GM18520 (cell line): Measurements from ENCODE around the gene DGKI.

Source experiments
- ATAC-seq: cut with Tn5 transposase; IDR thresholded peaks from one replicate; pipeline ENCODE4 v1.9.1; 2021; ENCODE audit not compliant: unreplicated experiment

DGKI gene

DNA sequence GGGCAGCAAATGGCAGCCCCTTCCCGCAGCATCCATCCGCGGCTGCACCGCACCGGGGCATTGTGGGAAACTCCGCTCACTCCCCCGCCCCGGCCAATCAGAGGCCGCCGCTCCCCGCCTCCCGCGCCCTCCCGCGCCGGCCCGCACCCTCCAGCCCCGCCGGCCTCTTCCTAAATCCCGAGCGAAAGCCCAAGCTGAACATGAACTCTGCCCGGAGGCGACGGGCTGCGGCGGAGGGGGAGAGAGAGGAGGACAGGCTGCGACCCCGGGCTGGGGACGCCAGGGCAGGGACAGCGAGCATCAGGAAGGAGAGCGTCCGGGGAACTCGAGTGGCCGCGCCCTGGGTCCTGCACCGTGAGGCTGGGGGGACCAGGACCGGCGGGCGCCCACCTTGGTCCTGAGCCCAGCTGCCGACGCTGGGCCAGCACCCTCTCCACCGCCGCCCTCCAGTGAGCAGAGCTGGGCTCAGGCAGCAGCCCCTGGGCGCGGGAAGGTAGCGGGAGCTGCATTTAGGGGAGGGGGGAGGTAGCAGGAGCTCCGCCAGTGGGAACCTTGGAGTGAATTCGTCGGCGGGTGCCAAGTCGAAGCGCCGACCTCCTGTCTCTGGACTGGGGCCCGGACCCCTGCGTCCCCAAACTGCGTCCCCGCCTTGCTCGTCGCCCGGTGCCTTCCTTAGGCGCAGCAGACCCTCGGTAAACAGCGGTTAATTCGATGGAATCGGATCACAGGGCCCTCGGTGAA is at the start of gene DGKI:
Gene DGKI (minus strand): TSS at position 148 of the 741 bp plus-strand sequence.
- no peak for ATAC-seq

DNA sequence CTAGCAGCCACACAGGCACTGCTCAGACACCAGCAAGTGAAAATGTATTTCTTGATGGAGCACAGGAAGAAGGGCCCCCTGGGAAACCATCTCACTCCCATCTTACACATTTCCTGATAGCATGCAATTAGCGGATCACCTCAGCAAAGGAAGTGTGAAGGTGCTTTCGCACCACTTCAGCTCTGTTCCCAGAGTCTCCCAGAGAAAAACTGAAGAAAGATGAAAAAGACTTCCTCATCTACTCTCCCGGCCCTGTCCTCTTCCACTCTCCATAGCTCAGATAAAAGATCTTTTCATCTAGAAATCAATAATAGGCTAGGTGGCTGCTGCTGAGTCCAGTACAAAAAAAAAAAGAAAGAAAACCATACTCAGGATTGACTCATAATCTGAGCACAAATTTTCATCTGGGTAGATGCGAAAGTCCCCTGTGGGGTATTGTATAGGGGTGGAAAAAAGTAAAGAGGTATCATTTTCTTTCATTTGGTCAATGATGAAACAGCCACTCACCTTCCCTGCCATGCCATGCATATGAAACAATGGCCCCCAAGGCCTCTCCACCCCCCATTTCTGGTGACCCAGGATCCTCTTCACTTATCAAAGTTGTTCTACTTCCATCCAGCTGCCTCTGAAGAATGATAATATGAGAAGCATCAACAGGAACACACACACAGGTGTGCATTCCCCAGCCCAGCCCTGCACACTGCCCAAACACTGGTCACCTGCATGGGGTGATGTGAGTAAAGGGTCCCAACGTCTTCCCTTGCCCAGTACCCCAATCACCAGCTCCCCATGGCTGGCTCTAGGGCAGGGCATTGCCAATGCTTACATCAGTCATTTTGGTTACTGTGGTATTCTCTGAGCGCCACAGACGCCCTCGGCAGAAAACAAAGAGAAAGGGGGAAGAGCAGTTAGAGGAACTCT is 48.8 kb upstream of the DGKI start:
- peak; percentile 74 for ATAC-seq

DNA sequence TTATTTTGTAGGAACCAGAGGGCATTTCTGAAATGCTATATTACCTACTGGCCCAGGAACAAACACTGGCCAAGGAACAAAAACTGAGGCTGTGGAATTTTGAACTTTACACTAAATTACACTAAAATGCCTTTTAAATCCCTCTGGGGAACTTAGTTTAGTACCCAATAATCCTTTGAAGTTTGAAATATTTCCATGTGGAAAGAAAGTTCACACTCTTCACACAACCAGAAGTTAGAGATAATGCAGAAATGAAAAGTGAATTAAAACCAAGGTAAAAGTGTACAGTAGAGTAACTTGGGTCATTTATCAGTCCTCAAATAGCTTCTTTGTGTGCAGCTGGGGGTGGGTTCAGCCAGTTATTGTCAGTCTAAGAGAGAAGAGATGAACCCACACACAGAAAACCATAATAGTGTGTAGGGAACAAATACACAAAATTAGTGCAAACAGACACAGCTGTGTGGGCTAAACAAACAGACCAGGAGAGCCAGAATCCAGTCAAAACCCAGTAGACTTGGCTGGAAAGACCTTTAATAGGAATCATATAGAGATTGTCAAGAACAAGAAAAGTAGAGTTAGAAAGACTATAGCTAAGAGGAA is 46.5 kb upstream of the DGKI start:
- ATAC-seq: no peak

DNA sequence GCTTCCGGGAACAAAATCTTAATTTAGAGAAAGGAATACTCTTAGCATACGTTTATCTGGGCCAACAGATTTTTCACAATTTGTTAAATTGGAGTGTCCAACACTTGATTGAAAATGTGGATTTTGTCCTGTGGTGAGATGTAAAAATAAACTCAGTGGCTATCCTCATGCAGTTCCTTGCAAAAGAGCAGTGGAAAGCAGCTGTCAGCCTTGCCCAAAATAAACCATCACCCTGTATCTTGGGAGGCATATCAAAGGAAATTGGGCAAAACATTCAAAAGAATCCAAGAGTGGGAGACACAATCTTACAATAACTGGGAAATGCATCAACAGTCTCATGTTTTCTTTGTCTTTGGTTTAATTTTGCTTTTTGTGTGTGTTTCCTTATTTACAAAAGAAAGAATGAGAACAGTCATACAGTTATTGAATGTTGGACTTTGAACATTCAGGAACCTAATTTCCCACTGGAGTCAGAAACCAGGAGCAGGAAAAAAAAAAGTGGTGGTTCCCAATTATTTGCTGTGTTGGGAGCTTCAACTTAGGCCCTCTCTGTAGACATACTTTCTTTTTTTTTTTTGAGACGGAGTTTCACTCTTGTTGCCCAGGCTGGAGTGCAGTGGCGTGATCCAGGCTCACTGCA is 44.4 kb upstream of the DGKI start:
- ATAC-seq: no peak

DNA sequence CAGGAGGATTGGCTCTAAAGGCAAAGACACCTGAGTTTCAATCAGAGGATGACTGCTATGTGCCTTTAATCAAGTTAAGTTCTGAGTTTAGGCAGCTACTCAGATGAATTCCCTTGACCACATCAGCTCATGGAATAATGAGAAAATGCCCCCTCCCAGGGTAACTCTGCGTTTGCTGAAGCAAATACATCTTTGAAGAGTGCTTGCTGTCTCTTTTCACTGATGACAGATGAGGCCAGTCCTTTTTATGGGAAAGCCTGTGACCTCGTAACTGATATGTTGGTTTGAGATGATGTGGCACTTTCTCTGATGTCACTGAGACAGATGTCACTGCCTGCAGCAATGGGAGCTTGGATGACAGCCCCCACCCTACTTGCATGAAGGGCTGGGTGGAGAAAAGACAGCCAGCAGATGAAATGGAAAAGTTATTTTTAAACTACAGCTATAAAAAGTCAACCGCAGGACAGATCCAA is 43.7 kb upstream of the DGKI start:
- ATAC-seq: no peak

DNA sequence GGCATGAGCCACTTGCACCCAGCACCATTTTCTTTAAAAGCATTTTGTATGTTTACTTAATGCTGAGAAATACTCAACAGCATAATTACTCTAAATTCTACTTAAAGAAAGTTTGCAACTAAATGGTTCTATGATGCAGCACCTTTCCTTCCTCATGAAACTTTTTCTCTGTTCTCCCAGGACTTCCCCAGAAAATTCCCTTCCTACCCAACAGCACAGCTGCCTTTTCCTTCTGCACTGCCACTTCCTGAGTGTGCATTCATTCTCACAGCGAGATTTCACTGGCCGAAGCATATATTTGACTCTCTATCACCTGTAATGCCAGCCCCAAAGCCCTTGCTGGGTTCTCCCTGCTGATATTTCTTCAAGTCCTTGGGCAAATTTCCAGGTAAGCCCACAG is 41.5 kb upstream of the DGKI start:
- no peak for ATAC-seq

DNA sequence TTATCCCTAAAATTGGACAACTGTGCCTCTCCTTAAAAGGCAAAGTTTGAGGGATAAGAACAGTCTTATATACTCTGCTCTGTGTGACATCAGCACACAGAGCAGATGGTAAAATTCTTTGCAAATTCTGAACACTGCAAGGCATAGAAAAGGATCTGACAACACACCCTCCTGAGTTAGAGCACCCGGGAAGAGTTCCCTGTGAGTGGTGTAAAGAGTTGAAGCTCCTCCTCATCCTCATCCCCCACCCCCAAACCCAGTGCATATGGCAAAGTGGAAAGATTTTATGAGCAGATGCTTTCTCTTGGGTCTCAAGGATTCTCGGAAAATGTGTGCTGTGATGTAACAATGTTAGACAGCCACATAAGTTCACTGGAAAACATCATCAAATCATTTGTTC is 40.0 kb upstream of the DGKI start:
- no peak for ATAC-seq

DNA sequence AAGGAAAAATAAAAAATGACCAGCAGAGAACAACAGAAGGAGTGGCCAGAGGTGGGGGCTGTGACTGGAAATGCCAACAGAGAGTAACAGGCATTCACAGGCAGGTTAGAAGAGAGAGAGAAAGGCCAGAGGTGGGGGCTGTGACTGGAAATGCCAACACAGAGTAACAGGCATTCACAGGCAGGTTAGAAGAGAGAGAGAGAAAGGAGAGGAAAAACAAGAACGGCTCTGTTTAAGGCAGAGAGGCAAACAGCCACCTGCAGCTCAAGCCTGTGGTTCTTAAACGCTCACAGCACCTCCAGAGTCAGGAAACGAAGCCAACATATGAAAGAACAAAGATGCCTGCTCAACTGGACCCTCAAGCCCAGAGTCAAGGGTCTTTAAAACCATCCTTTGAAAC is 39.5 kb upstream of the DGKI start:
- no peak for ATAC-seq

DNA sequence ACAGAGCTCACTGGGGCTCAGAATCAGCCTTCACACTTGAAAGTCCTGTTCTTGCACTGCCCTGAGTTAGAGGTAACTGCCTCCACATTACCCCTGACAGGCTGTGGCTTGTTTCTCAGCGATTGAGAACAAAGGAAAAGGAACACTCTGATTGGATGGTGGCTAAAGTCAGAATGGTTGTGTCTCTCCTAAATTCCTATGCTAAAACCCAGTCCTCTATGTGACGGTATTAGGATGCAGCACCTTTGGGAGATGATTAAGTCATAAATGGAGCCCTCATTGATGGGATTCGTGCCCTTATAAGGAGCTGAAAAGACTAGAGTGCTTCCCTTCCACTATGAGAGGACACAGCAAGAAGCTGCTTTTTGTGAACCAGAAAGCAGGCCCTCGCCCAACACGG is 38.9 kb upstream of the DGKI start:
- no peak for ATAC-seq

DNA sequence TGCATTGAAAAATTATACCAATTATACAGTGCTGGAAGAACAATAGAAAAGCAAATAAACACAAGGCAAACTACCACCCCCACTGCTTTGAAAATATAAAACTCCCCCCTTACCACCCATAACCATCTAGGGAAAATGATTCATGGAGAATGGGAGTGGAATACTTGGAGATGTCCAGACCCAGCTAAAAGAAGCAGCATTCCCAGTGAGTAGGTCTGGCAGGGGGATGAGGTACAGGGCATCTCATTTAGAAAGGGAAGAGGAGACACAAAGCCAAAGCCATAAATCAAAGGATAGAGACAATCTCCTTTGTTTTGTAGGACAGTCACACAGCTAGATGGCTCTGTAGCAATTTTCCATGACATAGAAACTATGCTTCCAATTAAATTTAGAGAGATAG is 36.0 kb upstream of the DGKI start:
- no peak for ATAC-seq

DNA sequence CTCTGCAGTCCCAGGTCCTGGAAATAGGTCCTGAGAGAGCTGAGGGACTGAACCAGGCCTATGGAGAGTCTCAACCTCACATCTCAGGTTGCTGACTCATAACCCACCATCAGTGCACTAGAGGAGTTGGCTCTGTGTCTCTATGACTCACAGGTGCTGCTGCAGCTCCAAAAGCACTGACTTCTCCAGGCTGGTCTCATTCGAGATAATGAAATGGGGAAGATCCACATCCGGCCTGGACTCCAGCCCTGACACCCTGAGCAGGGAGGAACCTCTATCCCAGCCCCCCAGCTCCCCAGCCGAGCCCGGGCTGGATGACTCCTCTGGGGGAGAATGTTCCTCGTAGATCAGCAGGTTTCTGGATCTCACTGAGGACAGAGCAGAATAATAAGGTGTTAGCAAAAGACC is 35.5 kb upstream of the DGKI start:
- peak; percentile 85 for ATAC-seq

DNA sequence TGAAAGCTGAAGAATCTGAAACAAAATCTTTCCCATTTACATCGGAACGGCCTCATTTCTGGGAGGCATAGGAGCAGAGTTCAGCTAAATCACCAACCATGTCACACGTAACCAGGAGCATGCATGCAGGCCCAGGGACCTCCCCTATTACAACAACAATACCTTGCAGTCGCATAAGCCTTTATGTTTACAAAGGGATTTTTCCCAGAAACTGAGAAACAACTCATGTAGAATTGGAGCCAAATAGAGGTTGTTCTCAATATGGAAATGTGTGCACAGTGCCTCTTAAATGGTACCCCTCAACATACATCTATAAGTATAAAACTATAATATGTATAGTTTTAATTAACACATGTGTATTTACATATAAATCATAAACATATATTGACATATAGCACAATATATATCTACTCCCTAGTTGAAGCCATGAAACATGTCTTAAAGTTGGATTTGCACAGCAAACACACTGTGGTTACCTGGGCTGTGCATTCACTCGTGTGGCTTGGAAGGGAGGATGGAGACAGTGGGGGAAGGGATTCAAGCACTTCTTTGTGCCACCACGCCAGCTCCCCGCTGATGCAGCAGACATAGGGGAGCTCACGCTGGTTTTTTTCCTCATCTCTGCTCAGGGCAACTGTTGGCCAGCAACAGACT is 35.0 kb upstream of the DGKI start:
- ATAC-seq: peak; percentile 3

DNA sequence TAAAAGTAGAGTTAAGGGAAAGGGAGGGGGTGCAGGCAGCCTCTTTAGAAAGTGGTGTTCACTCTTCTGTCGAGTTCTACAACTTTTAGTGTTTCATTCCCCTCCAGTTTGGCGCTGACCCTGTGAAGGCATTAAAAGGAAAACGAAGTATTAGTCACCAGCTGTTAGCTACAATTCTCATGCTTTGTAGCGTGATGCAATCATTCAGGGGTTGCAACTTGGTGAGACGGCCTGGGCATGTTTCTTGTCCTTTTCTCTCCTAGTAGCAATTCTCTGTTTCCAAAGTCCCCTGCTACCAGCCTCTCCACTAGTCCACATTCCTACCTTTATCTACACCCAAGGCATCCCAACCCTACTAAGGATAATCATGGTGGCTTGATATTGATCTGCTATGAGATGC is 33.7 kb upstream of the DGKI start:
- no peak for ATAC-seq

DNA sequence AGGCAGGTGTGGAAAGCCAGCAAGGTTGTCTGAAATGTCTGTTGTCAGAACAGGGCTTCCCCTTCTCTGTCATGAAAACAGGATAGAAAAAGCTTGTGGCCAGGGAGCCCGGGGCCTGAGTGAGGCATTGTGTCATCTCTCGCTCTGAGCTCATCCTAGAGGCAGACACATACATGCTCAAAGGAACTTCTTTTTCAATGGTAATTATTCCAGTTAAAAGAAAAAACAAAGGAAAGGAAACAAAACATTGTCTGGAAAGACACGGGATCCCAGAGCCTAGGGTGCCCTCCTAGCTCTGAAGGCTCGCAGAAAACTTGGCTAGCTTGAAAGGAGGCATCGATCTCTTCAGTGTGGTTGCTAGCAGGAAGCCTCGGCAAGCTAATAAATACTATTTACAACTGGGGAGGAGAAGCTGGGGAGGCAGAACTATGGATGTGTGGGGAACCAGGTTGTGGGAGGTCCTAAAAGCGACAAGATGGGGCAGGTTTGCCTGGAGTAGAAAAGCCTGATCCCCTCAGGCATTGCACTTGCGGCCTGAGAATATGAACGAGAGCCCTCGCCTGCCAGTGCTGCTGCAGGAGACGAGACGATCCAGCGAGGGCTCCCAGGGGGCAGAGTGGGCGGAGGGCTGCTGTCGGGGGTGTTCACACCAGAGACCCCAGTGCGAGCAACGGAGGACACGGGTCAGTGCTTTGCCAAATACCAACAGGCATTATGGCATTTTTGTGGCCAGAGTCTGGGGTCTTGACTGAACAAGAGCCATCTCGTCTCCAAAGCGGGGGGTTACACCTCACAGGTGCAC is 32.8 kb upstream of the DGKI start:
- no peak for ATAC-seq

DNA sequence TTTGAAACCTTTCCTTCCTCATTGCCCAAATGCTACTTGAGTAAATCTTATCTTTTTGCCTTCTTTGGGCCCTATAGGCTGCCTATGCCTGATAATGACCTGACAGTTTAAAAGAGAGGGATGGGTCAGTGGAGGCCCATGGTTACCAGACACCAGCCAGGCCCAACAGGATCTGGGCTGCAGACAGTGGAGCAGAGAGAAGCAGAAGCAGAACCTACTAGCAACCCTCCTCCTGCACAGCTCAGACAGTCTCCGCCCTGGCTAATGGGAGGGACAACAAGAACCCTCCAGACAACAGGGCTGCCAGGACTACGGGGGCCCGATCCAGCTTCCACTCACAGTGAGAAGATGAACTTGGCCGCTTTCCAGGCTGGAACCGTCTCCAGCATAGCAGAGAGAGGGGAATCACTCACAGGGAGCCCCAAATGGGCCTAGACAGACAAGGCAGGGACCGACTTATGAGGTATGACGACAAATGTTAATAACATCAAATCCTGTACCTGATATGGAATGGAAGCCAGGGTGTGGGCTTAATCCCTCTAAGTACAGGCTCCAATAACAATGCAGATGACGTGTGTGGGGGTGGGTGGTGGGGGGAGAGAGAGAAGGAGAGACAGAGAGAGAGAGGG is 31.7 kb upstream of the DGKI start:
- no peak for ATAC-seq

DNA sequence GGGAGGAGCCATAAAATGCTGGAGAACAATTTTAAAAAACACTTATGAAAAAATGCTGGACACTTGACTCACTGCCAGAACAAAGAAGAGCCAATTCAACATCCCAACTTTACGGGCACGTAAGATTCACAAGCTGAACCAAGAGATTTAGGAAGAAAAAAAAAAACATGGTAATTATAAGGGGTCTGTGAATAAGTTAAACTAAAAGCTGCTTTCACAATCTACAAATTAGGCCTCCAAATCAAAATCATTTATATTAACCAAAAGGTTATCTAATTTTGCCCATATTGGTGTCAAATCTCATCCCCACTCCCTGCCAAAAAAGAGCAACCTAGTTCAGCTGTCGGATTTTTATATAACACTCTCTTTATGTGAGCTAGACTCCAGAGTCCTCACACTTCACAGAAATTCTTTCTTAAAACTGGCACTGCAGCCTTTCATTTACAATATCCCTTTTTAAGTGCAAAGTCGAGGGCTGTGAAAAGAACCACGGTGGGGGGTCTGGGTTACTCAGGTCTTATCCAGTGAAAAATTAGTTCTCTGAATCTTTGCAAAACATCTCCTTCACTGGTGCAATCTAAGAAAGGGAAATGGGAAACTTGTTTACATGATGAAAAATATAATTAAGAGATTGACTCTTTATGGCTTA is 30.4 kb upstream of the DGKI start:
- ATAC-seq: no peak

DNA sequence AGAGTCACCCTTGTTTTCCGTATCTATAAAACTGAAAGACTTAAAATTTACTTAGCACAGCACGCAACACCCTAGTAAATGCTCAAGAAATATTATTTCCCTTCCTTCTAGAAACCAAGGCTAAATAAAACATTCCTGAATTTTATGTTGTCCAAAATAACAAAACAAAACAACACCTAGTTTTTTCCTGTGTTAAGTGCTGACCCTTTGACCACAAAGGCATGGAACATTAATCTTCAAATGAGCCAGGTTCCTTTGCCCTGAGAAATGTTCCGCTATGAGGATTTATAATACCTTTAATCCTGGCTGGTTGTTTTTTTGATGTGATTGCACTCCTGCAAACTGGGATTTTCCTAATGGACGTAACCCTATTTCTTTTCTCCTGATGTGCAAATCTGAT is 29.0 kb upstream of the DGKI start:
- ATAC-seq: no peak

DNA sequence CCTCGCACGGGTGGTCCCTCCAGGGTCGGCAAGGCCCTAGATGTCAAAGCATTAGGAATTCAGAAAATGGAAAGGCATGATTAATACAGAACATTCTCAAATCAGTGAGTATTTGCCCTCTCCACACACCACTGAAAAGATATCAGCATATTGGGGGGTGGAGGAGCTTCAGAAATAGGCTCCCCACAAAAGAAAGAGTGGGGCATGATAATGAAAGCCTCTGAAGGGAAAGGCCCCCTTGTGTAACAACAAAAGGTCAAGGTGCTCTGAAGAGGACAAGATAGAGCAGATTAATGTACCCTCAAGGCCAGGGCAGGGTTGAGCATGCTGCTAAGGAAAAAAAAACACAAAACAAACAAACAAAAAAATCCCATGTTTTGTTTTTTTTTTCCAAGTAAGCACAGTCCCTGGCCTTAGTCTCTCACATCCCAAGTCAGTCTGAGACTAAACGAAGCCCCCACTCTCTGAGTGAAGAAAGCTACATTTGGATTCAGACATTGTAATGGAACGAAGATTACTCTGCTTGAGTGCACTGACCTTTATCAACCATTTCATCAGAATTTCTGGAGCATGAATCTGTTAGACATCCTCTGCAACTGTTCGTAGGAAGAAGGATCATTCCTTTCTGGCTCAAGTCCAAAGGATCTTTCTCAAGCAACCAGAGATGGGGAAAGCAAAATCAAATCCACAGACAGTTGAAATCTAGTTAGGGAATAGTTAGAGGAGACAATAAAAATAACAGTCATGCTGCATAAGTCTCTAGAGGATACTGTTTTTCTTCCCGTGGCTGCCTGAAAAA is 27.4 kb upstream of the DGKI start:
- ATAC-seq: no peak
